ENCODE results near the gene LAMB4.

Gene LAMB4

DNA sequence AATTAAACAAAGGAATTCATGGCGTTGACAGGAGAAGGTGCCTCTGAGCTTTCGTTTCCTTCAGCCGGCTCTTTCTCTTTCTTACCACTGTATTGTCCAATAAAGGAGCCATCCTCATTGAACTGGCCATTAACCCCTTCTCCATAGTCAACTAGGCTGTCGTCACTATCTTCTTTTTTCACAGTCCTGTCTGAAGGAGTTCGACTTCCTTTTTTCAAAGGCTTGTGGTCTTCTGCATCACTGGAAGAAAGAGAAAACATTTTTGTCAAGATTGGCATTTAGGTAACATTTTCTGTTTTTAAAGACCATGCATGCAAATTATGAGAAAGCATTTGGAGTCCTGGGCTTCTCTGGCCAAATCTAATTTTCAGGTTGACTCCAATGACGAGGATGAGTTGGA, 19.7 kb upstream of the LAMB4 start:
- TF ChIP-seq, protein P1, sequence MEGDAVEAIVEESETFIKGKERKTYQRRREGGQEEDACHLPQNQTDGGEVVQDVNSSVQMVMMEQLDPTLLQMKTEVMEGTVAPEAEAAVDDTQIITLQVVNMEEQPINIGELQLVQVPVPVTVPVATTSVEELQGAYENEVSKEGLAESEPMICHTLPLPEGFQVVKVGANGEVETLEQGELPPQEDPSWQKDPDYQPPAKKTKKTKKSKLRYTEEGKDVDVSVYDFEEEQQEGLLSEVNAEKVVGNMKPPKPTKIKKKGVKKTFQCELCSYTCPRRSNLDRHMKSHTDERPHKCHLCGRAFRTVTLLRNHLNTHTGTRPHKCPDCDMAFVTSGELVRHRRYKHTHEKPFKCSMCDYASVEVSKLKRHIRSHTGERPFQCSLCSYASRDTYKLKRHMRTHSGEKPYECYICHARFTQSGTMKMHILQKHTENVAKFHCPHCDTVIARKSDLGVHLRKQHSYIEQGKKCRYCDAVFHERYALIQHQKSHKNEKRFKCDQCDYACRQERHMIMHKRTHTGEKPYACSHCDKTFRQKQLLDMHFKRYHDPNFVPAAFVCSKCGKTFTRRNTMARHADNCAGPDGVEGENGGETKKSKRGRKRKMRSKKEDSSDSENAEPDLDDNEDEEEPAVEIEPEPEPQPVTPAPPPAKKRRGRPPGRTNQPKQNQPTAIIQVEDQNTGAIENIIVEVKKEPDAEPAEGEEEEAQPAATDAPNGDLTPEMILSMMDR (conservative IDR thresholded peaks at IDR 0.05) = no peak
- TF ChIP-seq ZFX (IDR thresholded peaks at IDR 0.05) = no peak
- H3K27ac ChIP-seq = no peak overlapping the region

DNA sequence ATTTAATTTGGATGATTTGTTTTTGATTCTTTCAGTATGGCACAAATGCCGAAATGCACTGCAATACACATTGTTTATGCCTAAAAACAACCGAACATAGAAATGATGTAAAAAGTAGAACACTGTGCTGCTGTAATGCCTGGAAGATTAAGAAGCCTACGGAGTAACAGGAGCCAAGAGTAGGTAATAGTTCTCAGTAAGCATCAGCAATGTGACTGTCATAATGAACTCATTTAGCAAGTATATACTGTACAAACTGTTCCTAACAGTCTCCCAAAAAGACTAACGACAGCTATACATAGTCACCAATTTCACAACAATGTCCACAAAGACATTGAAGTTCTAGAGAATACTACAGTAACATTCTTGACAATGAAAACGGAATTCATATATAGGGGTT, 19.0 kb upstream of the LAMB4 start:
- H3K27ac ChIP-seq = no peak overlapping the region
- no peak for TF ChIP-seq ZFX (IDR thresholded peaks at IDR 0.05)
- TF ChIP-seq, protein P1 (conservative IDR thresholded peaks at IDR 0.05) = no peak

DNA sequence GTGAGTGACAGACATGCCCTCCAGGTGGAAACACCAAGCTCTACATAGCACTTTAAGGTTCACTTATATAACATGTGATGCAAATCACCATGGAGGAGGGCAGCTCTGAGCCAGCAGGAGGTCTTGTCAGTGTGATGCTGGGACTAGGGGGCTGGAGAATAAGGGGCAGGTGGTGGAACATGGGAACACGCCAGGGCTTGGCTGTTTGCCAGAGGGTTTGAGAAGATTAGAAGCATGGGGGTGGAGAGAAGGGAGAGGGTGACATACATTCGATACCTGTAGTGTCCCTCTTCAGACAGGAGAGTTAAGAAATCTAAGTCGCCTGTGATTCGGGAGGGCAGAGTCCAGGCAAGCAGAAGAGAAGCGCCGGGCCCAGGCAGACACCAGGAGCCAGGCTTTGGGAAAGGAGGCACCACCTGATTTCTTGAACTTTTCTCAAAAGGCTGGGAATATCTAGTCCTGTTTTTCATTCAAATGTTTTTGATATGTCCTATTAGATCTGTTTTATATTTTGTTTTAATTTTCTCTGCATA, 16.9 kb upstream of the LAMB4 start:
- H3K27ac ChIP-seq = no peak overlapping the region
- TF ChIP-seq, protein P1 (conservative IDR thresholded peaks at IDR 0.05) = no peak
- no peak for TF ChIP-seq ZFX (IDR thresholded peaks at IDR 0.05)

DNA sequence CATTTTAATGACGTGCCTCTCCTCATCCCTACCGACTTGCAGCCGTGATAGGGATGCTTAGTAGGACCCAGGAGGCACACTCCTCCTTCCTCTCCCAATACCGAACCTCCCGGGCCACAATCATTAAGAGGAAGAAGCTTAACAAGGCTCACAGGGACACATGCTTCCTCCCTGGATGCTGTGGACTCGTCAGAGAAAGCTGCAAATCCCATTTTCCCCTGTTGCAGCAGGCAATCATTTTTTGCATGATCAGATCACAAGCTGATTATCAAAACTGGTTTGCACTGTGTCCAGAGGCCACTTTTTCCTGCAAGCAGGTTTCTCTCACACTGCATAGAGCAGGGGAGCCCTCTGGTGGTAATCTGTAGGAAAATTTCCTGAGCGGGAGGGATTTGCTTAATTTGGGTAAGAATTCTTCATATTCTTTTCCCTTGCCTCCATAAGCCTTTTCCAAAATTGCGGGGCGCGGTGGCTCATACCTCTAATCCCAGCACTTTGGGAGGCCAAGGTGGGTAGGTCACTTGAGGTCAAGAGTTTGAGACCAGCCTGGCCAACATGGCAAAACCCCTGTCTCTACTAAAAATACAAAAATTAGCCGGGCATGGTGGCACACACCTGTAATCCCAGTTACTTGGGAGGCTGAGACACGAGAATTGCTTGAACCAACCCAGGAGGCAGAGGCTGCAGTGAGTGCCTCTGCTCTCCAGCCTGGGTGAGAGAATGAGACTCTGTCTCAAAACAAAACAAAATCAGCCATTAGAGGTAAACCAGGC, 16.1 kb upstream of the LAMB4 start:
- TF ChIP-seq, protein P1 (conservative IDR thresholded peaks at IDR 0.05) = peak; percentile 100
- no peak for TF ChIP-seq ZFX (IDR thresholded peaks at IDR 0.05)
- no peak overlapping the region for H3K27ac ChIP-seq

DNA sequence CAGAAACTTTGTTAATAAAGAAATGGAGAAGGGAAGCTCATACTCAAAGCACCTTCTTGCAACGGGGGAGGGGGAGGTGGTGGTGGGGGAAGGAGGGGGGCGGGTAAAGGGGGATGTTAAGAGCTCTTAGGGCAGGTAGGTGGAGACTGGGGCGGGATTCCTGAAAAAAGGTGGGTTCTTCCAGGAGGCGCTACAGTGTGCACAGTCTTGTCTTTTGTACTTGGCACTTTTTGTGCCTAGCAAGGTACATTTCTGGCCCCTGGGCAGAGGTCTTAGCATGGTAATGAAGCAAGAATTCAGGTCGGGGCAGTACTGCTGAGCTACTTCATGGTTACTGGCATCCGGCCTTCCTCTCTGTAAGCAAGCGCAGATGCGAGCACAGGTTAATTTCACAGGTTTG, 15.2 kb upstream of the LAMB4 start:
- TF ChIP-seq, protein P1 (conservative IDR thresholded peaks at IDR 0.05) = no peak
- no peak for TF ChIP-seq ZFX (IDR thresholded peaks at IDR 0.05)
- H3K27ac ChIP-seq = no peak overlapping the region

DNA sequence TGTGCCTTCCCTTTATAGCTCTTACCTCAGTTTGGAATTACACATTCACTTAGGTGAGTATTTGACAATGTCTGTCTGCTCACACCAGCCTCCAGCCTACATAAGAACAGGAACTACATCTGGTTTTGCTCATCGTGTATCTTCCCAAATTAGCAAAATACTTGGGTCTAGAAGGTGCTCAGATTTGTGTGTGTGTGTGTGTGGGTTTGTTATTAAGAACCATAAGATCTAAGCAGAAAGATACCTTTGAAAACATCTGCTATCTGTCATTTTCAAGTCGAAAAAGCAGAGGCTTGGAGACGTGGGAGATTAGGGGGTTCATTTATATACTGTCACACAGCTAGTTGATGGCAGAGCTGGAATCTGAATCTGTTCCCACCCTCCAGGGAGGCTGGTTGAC, 14.8 kb upstream of the LAMB4 start:
- no peak overlapping the region for H3K27ac ChIP-seq
- TF ChIP-seq, protein P1 (conservative IDR thresholded peaks at IDR 0.05) = no peak

DNA sequence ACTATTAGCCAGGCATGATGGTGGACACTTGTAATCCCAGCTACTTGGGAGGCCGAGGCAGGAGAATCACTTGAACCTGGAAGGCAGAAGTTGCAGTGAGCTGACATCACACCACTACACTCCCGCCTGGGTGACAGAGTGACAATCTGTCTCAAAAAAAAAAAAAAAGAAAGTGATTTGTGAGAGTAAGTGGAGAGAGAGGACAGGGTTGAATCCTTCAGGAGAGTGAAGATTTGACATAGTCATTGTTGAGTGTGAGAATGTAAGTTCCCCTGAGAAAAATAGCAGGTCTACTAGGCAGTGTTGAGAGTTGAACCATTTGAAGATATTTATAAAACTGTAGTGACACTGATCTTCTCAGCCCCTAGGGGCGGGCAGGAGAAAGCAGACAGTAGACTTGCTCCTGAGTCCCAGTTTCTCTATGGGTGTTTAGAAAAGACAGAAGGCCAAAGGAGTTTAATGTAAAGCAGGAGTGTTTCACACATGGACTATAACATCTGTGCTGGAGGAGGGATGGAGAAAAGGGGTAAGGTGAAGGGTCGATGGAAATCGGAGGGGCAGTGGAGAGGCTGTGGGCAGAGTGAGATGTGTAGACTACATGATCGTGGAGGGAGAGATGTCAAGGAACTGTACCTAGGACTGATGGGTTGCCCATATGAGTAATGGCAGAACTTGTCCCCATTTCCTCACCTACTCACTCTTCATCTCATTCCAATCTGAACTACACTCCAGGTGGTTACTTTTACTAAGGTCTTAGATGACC, 13.7 kb upstream of the LAMB4 start:
- TF ChIP-seq, protein P1 (conservative IDR thresholded peaks at IDR 0.05) = 0 out of 2 replicates have a peak, but pooled peaks have one; percentile 6
- no peak for TF ChIP-seq ZFX (IDR thresholded peaks at IDR 0.05)
- no peak overlapping the region for H3K27ac ChIP-seq

Data from C4-2B (cell line).